HepG2 (cell line): ENCODE results near the gene GADD45GIP1. TPM values are rescaled to one million over a fixed set of nuclear protein-coding genes. Genes with fewer than 3 reads are reported as not detected.

Source experiments
- ATAC-seq: fragments of 200-7000 bp; cut with Tn5 transposase; 3 replicates; pipeline ENCODE4 v1.9.1; 2020; ENCODE audit warnings: mild to moderate bottlenecking, moderate library complexity
- BruUV-seq: library from RNA; stranded (reverse); fragments of 400-500 nt; replicated peaks from 2 replicates; lab custom pipeline; 2021; lab: Mats Ljungman, UMichigan
- CTCF ChIA-PET: fragments of 300-600 bp; formaldehyde crosslinking; extraction: SDS; loops from one replicate; lab custom pipeline; 2021; ENCODE audit warnings: low total read pairs, inconsistent platforms, low intra/inter-chr PET ratio; lab: Yijun Ruan, JAX
- POLR2A ChIA-PET: fragments of 350-600 bp; sonication (Branson Sonifier 250); formaldehyde crosslinking; loops from one replicate; lab custom pipeline; 2020; ENCODE audit warnings: antibody characterized with exemption, inconsistent platforms; lab: Yijun Ruan, JAX
- DNase-seq: peaks from one replicate; pipeline ENCODE4 v3.0.0-alpha.2; 2015; ENCODE audit warnings: low spot score
- FAIRE-seq: peaks from 3 replicates; lab custom pipeline; 2011; peaks lifted over from hg19 to GRCh38; lab: Jason Lieb, UNC
- H2AFZ ChIP-seq: one replicate; pipeline ENCODE4 v1.6.1; 2011; ENCODE audit warnings: low read length, inconsistent platforms
- H3K27ac ChIP-seq: fragments of 300-600 bp; 3 replicates; pipeline ENCODE4 v1.8.0; 2011; ENCODE audit warnings: mixed run types, mild to moderate bottlenecking, mixed read lengths, low read length, inconsistent platforms; ENCODE audit not compliant: insufficient read depth; ENCODE audit errors: extremely low read length
- H3K27me3 ChIP-seq, 2 experiments: fragments of 200-600 bp in 1 of 2; 2 replicates in 1 of 2; 3 replicates in 1 of 2; pipeline versions ENCODE4 v1.6.0 to v1.8.0; 2011; ENCODE audit warnings: low read length in 2 of 2, mild to moderate bottlenecking in 2 of 2, moderate library complexity in 2 of 2, inconsistent platforms in 1 of 2; ENCODE audit not compliant: insufficient read depth in 2 of 2, control insufficient read depth in 1 of 2
- H3K36me3 ChIP-seq, 2 experiments: fragments of 200-600 bp in 1 of 2; replicated peaks in 1 of 2; 2 replicates in 1 of 2; 3 replicates in 1 of 2; pipeline versions ENCODE4 v1.5.1 to v1.8.0; 2011; ENCODE audit warnings: low read length in 2 of 2, inconsistent platforms in 1 of 2; ENCODE audit not compliant: insufficient read depth in 2 of 2, control insufficient read depth in 1 of 2
- H3K4me1 ChIP-seq: 2 replicates; pipeline ENCODE4 v1.5.1; 2012; ENCODE audit warnings: low read length, inconsistent platforms; ENCODE audit not compliant: insufficient read depth
- H3K4me2 ChIP-seq: 2 replicates; pipeline ENCODE4 v1.6.0; 2011; ENCODE audit warnings: low read depth, low read length, inconsistent platforms
- H3K4me3 ChIP-seq, 3 experiments: fragments of 200-600 bp in 1 of 3; sonication (generic), shearing (Covaris generic) in 1 of 3; replicated peaks in 1 of 3; 2 replicates each; pipeline ENCODE4 v1.5.1; 2011 to 2016; ENCODE audit warnings: low read length in 3 of 3, inconsistent platforms in 2 of 3, low read depth in 2 of 3, mild to moderate bottlenecking in 2 of 3, control low read depth in 1 of 3, mixed read lengths in 1 of 3; ENCODE audit not compliant: insufficient read depth in 1 of 3
- H3K79me2 ChIP-seq: one replicate; pipeline ENCODE4 v1.6.1; 2011; ENCODE audit warnings: low read length, inconsistent platforms; ENCODE audit not compliant: insufficient read depth
- H3K9ac ChIP-seq: 2 replicates; pipeline ENCODE4 v1.6.0; 2011; ENCODE audit warnings: mild to moderate bottlenecking, low read depth, low read length, inconsistent platforms; ENCODE audit not compliant: insufficient read depth
- H3K9me3 ChIP-seq: 2 replicates; pipeline ENCODE4 v1.5.1; 2012; ENCODE audit warnings: mild to moderate bottlenecking, low read length
- H4K20me1 ChIP-seq: 2 replicates; pipeline ENCODE4 v1.6.0; 2011; ENCODE audit warnings: inconsistent platforms, mild to moderate bottlenecking, low read length, moderate library complexity; ENCODE audit not compliant: insufficient read depth
- AKAP8 ChIP-seq: sonication (generic); formaldehyde crosslinking; IDR thresholded peaks from 2 replicates; pipeline ENCODE4 v1.5.1; 2020; ENCODE audit warnings: mild to moderate bottlenecking, missing genetic modification reagents
- ATF5 ChIP-seq: sonication (generic); formaldehyde crosslinking; IDR thresholded peaks from 2 replicates; pipeline ENCODE4 v1.4.0; 2020; ENCODE audit warnings: mild to moderate bottlenecking, low read depth, missing genetic modification reagents
- DNMT1 ChIP-seq: sonication (generic); formaldehyde crosslinking; IDR thresholded peaks from 2 replicates; pipeline ENCODE4 v1.5.1; 2020; ENCODE audit warnings: mild to moderate bottlenecking, missing genetic modification reagents
- EED ChIP-seq: sonication (generic); formaldehyde crosslinking; IDR thresholded peaks from 2 replicates; pipeline ENCODE4 v1.5.0; 2020; ENCODE audit warnings: mild to moderate bottlenecking, missing genetic modification reagents
- HMG20B ChIP-seq: conservative IDR thresholded peaks from 2 replicates; pipeline ENCODE4 v1.6.1; 2016; ENCODE audit warnings: missing genetic modification reagents, missing compliant biosample characterization
- MXD1 ChIP-seq: sonication (generic); formaldehyde crosslinking; IDR thresholded peaks from 2 replicates; pipeline ENCODE4 v1.4.0; 2020; ENCODE audit warnings: mild to moderate bottlenecking, missing genetic modification reagents
- MXI1 ChIP-seq: IDR thresholded peaks from 3 replicates; pipeline ENCODE4 v1.6.1; 2012; ENCODE audit warnings: low read depth, low read length, inconsistent platforms, borderline replicate concordance
- PAF1 ChIP-seq: IDR thresholded peaks from 2 replicates; pipeline ENCODE4 v1.6.1; 2016; ENCODE audit warnings: missing genetic modification reagents, missing compliant biosample characterization
- RARG ChIP-seq: sonication (generic); formaldehyde crosslinking; IDR thresholded peaks from 2 replicates; pipeline ENCODE4 v1.4.0; 2020; ENCODE audit warnings: low read depth, mild to moderate bottlenecking, missing genetic modification reagents
- SNAPC5 ChIP-seq: sonication (generic); formaldehyde crosslinking; IDR thresholded peaks from 2 replicates; pipeline ENCODE4 v1.8.1; 2023; ENCODE audit warnings: mild to moderate bottlenecking, missing genetic modification reagents, borderline replicate concordance
- SOX5 ChIP-seq: IDR thresholded peaks from 2 replicates; pipeline ENCODE4 v1.6.1; 2016; ENCODE audit warnings: borderline replicate concordance
- TFDP1 ChIP-seq: IDR thresholded peaks from 2 replicates; pipeline ENCODE4 v1.6.1; 2016; ENCODE audit warnings: missing compliant biosample characterization, missing genetic modification reagents, borderline replicate concordance
- ZBTB20 ChIP-seq: sonication (generic); formaldehyde crosslinking; IDR thresholded peaks from 2 replicates; pipeline ENCODE4 v1.8.1; 2023; ENCODE audit warnings: missing genetic modification reagents, low read depth, mild to moderate bottlenecking, borderline replicate concordance
- ZBTB25 ChIP-seq: IDR thresholded peaks from 2 replicates; pipeline ENCODE4 v1.6.1; 2018; ENCODE audit warnings: missing genetic modification reagents
- ZC3H13 ChIP-seq: sonication (generic); formaldehyde crosslinking; IDR thresholded peaks from 2 replicates; pipeline ENCODE4 v1.8.1; 2023; ENCODE audit warnings: mild to moderate bottlenecking, missing genetic modification reagents, moderate library complexity
- ZNF296 ChIP-seq: sonication (generic); formaldehyde crosslinking; conservative IDR thresholded peaks from 2 replicates; pipeline ENCODE4 v1.5.0; 2020; ENCODE audit warnings: mild to moderate bottlenecking, missing genetic modification reagents
- ZNF598 ChIP-seq: sonication (generic); formaldehyde crosslinking; IDR thresholded peaks from 2 replicates; pipeline ENCODE4 v1.5.1; 2020; ENCODE audit warnings: mild to moderate bottlenecking, missing genetic modification reagents, borderline replicate concordance
- ZNF749 ChIP-seq: sonication (generic); formaldehyde crosslinking; IDR thresholded peaks from 2 replicates; pipeline ENCODE4 v1.8.0; 2022; ENCODE audit warnings: mild to moderate bottlenecking, missing genetic modification reagents, moderate library complexity, borderline replicate concordance
- WGBS: methylation state at CpG from one replicate; pipeline ENCODE4 v1.1.6; 2017; ENCODE audit warnings: low lambda C conversion rate; 5-methylcytosine and 5-hydroxymethylcytosine counted together
- in situ Hi-C: cut with HindIII; loops from 2 replicates; pipeline ENCODE4 v1.10.0; 2017; ENCODE audit warnings: low pct_unique_long_range_greater_than_20kb; ENCODE audit not compliant: extremely low pct_ligation_motif_present
- intact Hi-C: fragments of 100-400 bp; cut with micrococcal nuclease; formaldehyde crosslinking; loops from one replicate; pipeline ENCODE4 v1.10.0; 2022; ENCODE audit not compliant: unreplicated experiment
- polyA plus RNA-seq, 8 experiments: library from polyadenylated mRNA; depleted of rRNA in 3 of 8; stranded (reverse) in 7 of 8; unstranded in 1 of 8; fragments of >200 nt; fragmentation: Illumina TruSeq in 4 of 8; extraction: Trizol in 4 of 8; gene quantifications; 2 replicates each; pipeline versions ENCODE4 v1.2.1 to v1.2.3, GENCODE V29; 2011 to 2016; ENCODE audit warnings: low read depth in 4 of 8, missing spikeins in 1 of 8, mixed read lengths in 1 of 8; ENCODE audit not compliant: insufficient read depth in 1 of 8
- total RNA-seq, 5 experiments: library from RNA; depleted of rRNA; stranded (reverse); fragments of >200 nt; fragmentation: Illumina TruSeq; extraction: Trizol; gene quantifications; 2 replicates each; pipeline ENCODE4 v1.2.3, GENCODE V29; 2016; ENCODE audit warnings: low read depth in 1 of 5

Gene GADD45GIP1
- total and polyA plus RNA-seq, 2 of the 13 experiments (the other 11 are each of a cell fraction or from before 2014, with no cell fraction given), result 24.6 to 30.7 TPM

GRCh38 chr19:12956446-12957388 is at the start of gene GADD45GIP1 (continued):
- TF ChIP-seq SNAPC5 (no peak), ZNF749 (CRISPR knock-in tag) (no peak)

GRCh38 chr19:13005861-13006370 is 48.9 kb upstream of the GADD45GIP1 start:
- Histone ChIP-seq H3K4me2 (no peak overlapping the region), H4K20me1 (0 out of 2 replicates have a peak, but pooled peaks cover 2% of the 10 kb centered on the region), H3K4me1 (peaks cover 13% of the 10 kb centered on the region), H3K27me3 (no peaks in the 10 kb centered on the region; a peak in 1 of 5 replicates), H3K36me3 (peaks cover 4 to 5% of the 10 kb centered on the region in 2 experiments; a peak in 3 of 5 replicates), H3K79me2 (peaks cover 29% of the 10 kb centered on the region), H2AFZ (no peak overlapping the region), H3K9me3 (no peaks in the 10 kb centered on the region), H3K27ac (no peak overlapping the region), H3K9ac (no peak overlapping the region), H3K4me3 (no peak overlapping the region)
- ATAC-seq (no peak), FAIRE-seq (no peak), DNase-seq (no peak)
- POLR2A ChIA-PET, result interaction anchor here (1.1 to 3.8 kb wide), 6 partner anchors 7 to 55 kb away, joined by 3 to 16 read pairs (median 8); no protein-coding TSS in a partner anchor
- in situ Hi-C loops, result no loop called here
- BruUV-seq, result no TSS peak
- WGBS, result 92% methylated on average over 7 of the region's 12 CpGs
- CTCF ChIA-PET, result no interaction called here
- intact Hi-C loops, result no loop called here
- TF ChIP-seq MXI1 (no peak), ZNF296 (CRISPR knock-in tag) (no peak), ATF5 (no peak), SOX5 (CRISPR knock-in tag) (no peak), HMG20B (CRISPR knock-in tag) (no peak), ZBTB20 (no peak), DNMT1 (CRISPR knock-in tag) (no peak), ZC3H13 (CRISPR knock-in tag) (no peak), PAF1 (no peak), TFDP1 (CRISPR knock-in tag) (no peak), AKAP8 (no peak), ZNF598 (CRISPR knock-in tag) (no peak), MXD1 (CRISPR knock-in tag) (no peak), RARG (no peak), ZBTB25 (CRISPR knock-in tag) (no peak), EED (CRISPR knock-in tag) (no peak)
